ENCODE data around the gene SULT1A3.
"Not testable (repeated sequence)": the region's sequence is repeated elsewhere in the genome, so short reads cannot be mapped to it uniquely, and the experiment has no call there.

Gene SULT1A3

GRCh38 chr16:30186782-30187555 lies 12.1 kb upstream of the SULT1A3 start:
- H3K36me3 ChIP-seq = peaks cover 15% of the 10 kb centered on the region
- H3K4me3 ChIP-seq = peak overlapping the region; percentile 95
- H3K27me3 ChIP-seq = no peaks in the 10 kb centered on the region
- H4K20me1 ChIP-seq = no peaks in the 10 kb centered on the region
- H3K9me3 ChIP-seq = no peaks in the 10 kb centered on the region
- peaks cover 43% of the 10 kb centered on the region for H3K4me1 ChIP-seq
- peak overlapping the region; percentile 85 for H3K9ac ChIP-seq
- H3K27ac ChIP-seq = peak overlapping the region; percentile 90
- no peak for TF ChIP-seq Cebpa-rat (IDR thresholded peaks at IDR 0.05)
- H3K4me2 ChIP-seq = peak overlapping the region; percentile 99

DNA sequence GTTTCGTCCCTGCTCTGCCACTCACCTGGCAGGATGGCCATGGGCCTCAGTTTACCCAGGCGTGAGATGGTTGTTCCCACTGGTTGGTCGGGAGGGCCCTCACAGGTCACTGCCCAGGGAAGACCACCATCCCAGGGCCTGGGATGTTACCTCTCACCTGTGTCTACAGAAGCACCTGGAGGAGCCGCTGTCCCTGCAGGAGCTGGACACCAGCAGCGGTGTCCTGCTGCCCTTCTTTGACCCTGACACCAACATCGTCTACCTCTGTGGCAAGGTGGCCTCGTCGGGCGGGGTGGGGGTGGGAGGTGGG lies 11.5 kb upstream of the SULT1A3 start:
- no peak overlapping the region for H3K9ac ChIP-seq
- H3K4me3 ChIP-seq = no peak overlapping the region
- peaks cover 15% of the 10 kb centered on the region for H3K36me3 ChIP-seq
- peak overlapping the region; percentile 99 for H3K4me2 ChIP-seq
- peaks cover 40% of the 10 kb centered on the region for H3K4me1 ChIP-seq
- H3K27me3 ChIP-seq = no peaks in the 10 kb centered on the region
- no peaks in the 10 kb centered on the region for H4K20me1 ChIP-seq
- no peak overlapping the region for H3K27ac ChIP-seq
- no peaks in the 10 kb centered on the region for H3K9me3 ChIP-seq
- TF ChIP-seq Cebpa-rat (IDR thresholded peaks at IDR 0.05) = no peak

DNA sequence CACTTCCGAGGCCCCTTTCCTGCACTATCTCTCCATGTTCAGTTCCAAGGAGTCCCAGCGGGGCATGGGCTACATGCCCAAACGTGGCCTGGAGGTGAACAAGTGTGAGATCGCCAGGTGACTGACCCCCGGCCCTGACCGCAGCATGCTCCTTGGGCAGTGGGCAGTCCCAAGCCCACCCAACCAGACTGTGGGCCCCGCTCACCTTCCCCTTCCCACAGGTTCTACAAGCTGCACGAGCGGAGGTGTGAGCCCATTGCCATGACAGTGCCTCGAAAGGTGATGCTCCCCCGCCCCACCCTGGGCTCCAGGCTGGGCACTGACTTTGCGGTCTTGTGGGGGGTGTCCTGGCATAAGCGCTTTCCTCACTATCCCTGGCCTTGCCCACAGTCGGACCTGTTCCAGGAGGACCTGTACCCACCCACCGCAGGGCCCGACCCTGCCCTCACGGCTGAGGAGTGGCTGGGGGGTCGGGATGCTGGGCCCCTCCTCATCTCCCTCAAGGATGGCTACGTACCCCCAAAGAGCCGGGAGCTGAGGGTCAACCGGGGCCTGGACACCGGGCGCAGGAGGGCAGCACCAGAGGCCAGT lies 11.0 kb upstream of the SULT1A3 start:
- Histone ChIP-seq H3K36me3 (peaks cover 15% of the 10 kb centered on the region), H3K4me1 (peaks cover 36% of the 10 kb centered on the region), H3K4me2 (no peak overlapping the region), H4K20me1 (no peaks in the 10 kb centered on the region), H3K4me3 (no peak overlapping the region), H3K9me3 (no peaks in the 10 kb centered on the region), H3K9ac (no peak overlapping the region), H3K27me3 (no peaks in the 10 kb centered on the region), H3K27ac (no peak overlapping the region)
- no peak for TF ChIP-seq Cebpa-rat (IDR thresholded peaks at IDR 0.05)

GRCh38 chr16:30191158-30191557 lies 7.9 kb upstream of the SULT1A3 start:
- not testable (repeated sequence) for H3K4me3 ChIP-seq, H3K27ac ChIP-seq, H4K20me1 ChIP-seq, H3K27me3 ChIP-seq, H3K9ac ChIP-seq, H3K4me2 ChIP-seq, H3K9me3 ChIP-seq
- Histone ChIP-seq H3K36me3 (peaks cover 15% of the 10 kb centered on the region), H3K4me1 (peaks cover 14% of the 10 kb centered on the region)

DNA sequence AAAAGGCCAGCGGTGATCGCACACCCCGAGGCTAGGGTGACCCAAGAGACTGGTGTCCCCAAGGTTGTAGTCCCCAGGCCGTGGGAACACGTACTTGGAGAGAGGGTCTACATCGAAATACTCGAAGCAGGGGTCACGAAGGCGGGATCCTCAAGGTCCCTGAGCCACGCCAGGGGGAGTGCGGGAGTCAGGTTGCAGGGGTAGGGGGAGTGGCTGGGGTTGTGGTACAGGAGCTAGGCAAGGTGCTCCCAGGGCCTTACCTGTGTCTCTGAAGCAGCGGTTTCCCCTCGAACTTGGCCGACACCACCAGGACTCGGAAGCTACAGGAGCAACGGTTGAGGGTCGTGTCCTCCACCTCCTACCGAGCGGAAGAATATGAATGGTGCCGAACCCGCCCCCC lies 6.0 kb upstream of the SULT1A3 start:
- H3K9ac ChIP-seq, H3K27ac ChIP-seq, H3K9me3 ChIP-seq, H3K4me3 ChIP-seq, H3K36me3 ChIP-seq, H3K4me2 ChIP-seq, H3K4me1 ChIP-seq, H3K27me3 ChIP-seq, H4K20me1 ChIP-seq: not testable (repeated sequence)

GRCh38 chr16:30193615-30194014 lies 5.4 kb upstream of the SULT1A3 start, which contains the start of the genes BOLA2B and SLX1A:
Gene BOLA2B, minus strand, starts transcription at chr16:30193666. Its CDS starts 71 bp downstream, at chr16:30193595.
Gene SLX1A, plus strand, starts transcription at chr16:30193875. Its CDS starts 210 bp downstream, at chr16:30194085.
- H3K9me3 ChIP-seq, H3K4me1 ChIP-seq, H3K9ac ChIP-seq, H3K36me3 ChIP-seq, H4K20me1 ChIP-seq, H3K27ac ChIP-seq, H3K27me3 ChIP-seq: not testable (repeated sequence)
- H3K4me3 ChIP-seq = peak within 1 kb of the TSS; percentile 62
- H3K4me2 ChIP-seq = peak within 1 kb of the TSS; percentile 74

GRCh38 chr16:30194172-30194925 lies 4.7 kb upstream of the SULT1A3 start:
- not testable (repeated sequence) for H3K9me3 ChIP-seq, H4K20me1 ChIP-seq, H3K9ac ChIP-seq, H3K27me3 ChIP-seq, H3K4me1 ChIP-seq, H3K36me3 ChIP-seq, H3K27ac ChIP-seq
- peak overlapping the region; percentile 62 for H3K4me3 ChIP-seq
- H3K4me2 ChIP-seq = peak overlapping the region; percentile 74

DNA sequence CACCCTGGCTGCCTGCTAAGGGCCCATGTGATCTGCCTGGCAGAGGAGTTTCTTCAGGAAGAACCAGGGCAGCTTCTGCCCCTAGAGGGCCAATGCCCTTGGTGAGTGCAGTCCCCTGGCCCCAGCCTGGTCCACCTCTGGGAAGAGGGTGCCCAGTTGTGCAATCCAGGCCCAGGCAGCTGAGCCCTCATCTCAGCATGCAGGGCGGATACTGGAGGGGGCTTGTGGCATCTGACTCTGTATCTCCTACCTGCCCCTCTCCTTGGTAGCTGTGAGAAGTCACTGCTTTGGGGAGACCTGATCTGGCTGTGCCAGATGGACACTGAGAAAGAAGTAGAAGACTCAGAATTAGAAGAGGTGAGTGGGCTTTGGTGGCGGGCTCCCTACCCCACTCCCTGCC lies 2.1 kb upstream of the SULT1A3 start:
- not testable (repeated sequence) for H3K36me3 ChIP-seq, H3K9me3 ChIP-seq, H4K20me1 ChIP-seq, H3K4me2 ChIP-seq, H3K4me3 ChIP-seq, H3K9ac ChIP-seq, H3K4me1 ChIP-seq, H3K27ac ChIP-seq, H3K27me3 ChIP-seq

DNA sequence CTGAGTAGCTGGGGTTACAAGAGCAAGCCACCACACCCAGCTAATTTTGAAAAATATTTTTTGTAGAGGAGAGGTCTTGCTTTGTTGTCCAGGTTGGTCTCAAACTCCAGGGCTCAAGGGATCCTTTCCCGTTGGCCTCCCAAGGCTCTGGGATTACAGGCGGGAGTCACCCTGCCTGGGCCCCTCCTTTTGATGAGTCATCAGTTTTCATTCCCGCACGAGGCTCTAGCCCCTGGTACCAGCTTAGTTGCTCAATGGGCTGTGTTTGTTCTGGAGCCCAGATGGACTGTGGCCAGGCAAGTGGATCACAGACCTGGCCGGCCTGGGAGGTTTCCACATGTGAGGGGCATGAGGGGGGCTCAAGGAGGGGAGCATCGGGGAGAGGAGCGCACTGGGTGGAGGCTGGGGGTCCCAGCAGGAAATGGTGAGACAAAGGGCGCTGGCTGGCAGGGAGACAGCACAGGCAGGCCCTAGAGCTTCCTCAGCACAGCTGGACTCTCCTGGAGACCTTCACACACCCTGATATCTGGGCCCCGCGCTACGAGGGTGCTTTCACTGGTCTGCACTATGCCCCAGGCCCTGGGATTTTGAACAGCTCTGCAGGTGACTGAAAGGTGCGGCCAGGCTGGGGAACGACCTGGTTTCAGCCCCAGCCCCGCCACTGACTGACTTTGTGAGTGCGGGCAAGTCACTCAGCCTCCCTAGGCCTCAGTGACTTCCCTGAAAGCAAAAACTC lies 721 bp downstream of the SULT1A3 start:
- not testable (repeated sequence) for H3K27me3 ChIP-seq, H3K9ac ChIP-seq, H4K20me1 ChIP-seq, H3K4me3 ChIP-seq, H3K27ac ChIP-seq, H3K36me3 ChIP-seq, H3K9me3 ChIP-seq, H3K4me1 ChIP-seq, H3K4me2 ChIP-seq

DNA sequence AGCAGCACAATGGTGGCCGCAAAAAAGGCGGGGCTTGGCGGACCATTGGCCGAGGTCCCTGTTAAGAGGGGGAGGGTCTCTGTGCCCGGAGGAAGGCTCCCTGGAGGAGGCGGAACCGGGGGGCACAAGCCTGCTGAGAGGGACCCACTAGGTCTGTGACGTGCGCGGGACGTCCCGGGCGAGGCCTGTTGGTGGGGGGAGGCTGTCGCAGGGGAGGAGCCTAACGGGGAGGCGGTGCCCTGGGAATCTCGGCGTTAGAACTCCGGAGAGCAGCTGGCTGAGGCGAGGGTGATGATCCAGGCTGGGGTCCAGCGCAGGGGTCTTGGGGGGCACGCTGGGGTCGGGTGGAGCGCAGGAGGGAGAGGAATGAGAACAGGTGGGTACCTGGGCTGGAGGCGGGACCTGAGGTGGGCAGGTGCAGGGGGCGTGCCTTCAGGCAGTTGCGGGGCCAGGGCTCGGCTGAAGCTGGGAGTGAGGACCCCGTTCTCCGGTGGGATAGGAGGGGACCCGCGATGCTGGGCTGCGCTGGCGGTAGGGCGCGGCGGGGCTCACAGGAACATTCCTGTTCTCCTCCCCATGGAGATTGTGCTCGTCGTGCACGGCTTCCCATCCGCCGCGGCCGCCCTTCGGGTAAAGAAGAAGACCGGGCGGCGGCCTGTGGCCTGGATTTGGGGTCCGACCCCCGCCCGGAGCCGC lies 6.6 kb downstream of the SULT1A3 start:
- H4K20me1 ChIP-seq, H3K9me3 ChIP-seq, H3K36me3 ChIP-seq, H3K27ac ChIP-seq, H3K4me1 ChIP-seq, H3K9ac ChIP-seq, H3K27me3 ChIP-seq: not testable (repeated sequence)
- peak overlapping the region; percentile 54; the same call in 1 of the 2 replicates for H3K4me3 ChIP-seq
- H3K4me2 ChIP-seq = peak overlapping the region; percentile 78

DNA sequence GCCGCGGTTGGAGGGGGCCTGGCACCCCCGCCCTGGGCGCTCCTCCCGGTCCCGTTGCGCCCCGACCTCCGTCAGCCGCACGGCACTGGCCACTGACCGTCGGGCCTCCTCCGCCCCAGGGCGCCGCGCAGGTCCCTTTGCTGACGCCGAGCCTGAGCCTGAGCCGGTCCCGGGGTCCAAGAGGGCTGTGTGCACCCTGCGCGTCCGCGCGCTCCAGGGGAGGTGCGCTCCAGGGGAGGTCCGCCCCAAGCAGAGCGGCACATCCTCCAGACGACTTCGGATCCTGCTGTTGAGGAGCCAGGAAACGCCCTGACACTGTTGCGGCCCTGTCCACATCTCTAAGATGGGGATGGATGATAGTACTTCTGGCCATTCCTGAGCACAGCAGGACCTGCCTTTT lies 7.2 kb downstream of the SULT1A3 start:
- H3K9me3 ChIP-seq, H3K36me3 ChIP-seq, H3K27ac ChIP-seq, H3K9ac ChIP-seq, H3K4me1 ChIP-seq, H4K20me1 ChIP-seq, H3K27me3 ChIP-seq: not testable (repeated sequence)
- Histone ChIP-seq H3K4me3 (peak overlapping the region; percentile 54; the same call in 1 of the 2 replicates), H3K4me2 (peak overlapping the region; percentile 78)

DNA sequence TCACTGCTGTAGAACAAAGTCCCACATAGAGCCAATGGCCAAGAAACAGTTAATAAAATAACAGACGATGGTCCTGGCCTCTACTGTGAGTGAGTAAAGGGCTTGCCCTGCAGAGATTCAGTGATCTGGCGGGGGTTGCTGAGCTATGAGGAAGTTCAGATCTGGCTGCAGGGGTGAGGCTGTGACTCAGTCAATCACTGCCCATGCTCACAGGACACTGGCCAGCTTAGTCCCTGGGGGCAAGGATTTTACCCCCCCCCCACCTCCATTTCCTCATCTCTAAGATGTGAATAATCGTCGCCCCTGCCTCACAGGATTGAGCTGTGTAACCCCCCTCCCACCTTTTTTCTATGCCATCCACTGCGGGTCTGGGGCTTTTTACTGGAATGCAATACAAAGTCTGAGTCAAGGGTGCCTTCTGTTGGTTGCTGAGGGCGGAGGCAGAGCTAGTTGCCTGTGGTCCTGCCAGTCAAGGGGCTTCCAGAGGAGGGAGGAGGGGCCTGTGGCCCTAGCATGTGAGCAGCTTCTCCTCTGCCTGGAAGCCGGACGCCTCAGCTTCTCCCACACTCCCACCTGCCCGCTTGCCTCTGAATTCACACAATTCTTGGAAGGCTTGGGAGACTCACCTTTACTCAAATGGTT lies 8.1 kb downstream of the SULT1A3 start:
- H3K27me3 ChIP-seq, H3K36me3 ChIP-seq, H3K9me3 ChIP-seq, H3K9ac ChIP-seq, H4K20me1 ChIP-seq, H3K27ac ChIP-seq, H3K4me3 ChIP-seq, H3K4me2 ChIP-seq, H3K4me1 ChIP-seq: not testable (repeated sequence)

DNA sequence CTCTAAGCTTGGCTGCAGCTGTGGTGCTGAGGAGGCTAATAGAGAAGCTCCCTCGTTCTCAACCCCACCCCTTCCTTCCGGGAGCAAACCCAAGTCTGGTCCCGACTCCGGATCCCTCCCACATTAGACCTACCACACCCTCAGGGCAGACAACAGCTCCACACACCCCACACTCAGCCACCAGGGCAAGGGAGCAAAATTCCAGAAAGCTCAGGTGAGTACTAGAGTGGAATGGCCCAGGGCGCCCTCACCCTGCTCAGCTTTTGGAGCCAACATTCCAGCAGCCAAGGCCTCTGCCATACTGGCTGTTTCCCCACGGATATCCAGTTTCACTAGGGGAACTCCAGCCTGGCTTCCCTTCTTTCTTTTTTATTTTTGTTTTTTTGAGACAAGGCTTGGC lies 10.0 kb downstream of the SULT1A3 start:
- H3K4me2 ChIP-seq = not testable (repeated sequence)

More for the DNA sequence above, 10.0 kb downstream of the SULT1A3 start:
- H3K27ac ChIP-seq, H4K20me1 ChIP-seq, H3K9me3 ChIP-seq, H3K4me1 ChIP-seq, H3K36me3 ChIP-seq, H3K27me3 ChIP-seq, H3K9ac ChIP-seq, H3K4me3 ChIP-seq: not testable (repeated sequence)

Data from BLaER1 (cell line).